ENCODE measurements around the gene MUC15.
A peak's percentile ranks its signal among the peaks of the same experiment; 100 is the strongest.

GRCh38 chr11:26583550-26583949, 11.5 kb upstream of the MUC15 start:
- TF ChIP-seq CTCF (IDR thresholded peaks at IDR 0.05) (no peak), POLR2A (IDR thresholded peaks at IDR 0.05) (no peak), POLR2AphosphoS5 (IDR thresholded peaks at IDR 0.05) (peak in 1 of 4 donors; percentile 34), EP300 (IDR thresholded peaks at IDR 0.05) (no peak)

All from sigmoid colon (tissue), 4 donors.